ENCODE results near the gene KCNN4.

KCNN4 gene

DNA sequence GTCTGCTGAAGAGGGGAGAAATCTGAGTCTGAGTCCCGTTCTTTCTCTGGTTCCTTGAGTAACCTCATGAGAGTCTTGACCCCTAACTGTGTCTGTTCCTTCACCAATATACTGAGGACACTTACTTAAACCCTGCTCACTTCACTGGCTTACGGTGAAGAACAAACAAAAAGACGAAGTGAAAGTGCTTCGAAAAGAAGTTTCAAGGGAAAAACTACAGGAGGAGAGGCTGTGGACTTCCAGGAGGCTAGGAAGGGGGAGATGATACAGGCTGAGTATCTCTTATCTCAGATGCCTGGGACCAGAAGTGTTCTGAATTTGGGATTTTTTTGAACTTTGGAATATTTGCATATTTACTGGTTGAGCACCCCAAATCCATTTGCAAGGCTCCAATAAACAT is 32.1 kb downstream of the KCNN4 start:
- no peak for DNase-seq (ENCODE audit: low read depth in 2 of 2)

DNA sequence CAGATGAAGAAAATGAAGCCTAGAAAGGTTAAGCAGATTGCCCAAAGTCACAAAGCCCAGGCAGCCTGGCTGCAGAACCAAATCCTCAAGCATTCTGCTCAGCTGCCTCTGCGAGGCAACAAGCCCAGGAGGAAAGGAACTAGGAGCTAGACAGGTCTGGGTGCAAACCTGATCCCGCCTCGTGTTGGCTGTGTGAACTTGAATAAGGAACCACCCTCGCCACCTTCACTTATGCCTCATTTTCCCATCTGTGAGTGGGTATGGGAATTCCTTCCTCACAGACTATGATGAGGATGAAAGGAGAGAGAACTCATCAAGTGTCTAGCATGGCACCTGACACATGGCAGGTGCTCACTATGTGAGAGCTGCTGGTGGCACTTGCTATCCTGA is 32.6 kb downstream of the KCNN4 start:
- no peak for DNase-seq (ENCODE audit: low read depth in 2 of 2)

DNA sequence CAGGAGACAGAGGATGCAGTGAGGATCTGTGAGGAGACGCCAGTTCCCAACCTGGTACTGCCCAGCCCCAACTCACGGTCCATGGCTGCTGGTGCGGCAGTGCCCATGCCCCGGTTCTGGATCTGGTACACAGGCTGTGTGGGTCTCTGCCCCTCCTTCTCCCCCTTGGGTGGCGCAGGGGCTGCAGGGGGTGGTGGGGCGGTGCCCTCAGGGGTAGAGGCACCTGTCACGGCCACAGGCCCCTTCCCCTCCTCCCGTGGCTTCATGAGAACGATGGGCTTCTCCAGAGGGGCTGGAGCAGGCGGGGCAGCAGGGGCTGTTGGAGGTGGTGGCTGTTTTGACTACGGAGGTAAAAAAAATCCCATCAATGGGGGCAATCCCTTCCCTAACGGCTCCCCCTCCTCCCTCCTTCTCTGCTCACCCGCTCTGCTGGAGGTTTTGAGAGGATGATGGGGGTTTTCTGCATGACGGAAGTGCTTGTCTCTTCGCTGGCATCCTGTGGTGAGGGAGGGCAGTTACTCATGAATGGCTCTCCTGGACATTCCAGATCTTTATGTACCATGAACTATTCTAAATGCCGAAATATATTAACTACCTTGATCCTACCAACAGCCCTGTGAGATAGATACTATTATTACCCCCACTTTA is 33.1 kb downstream of the KCNN4 start:
- DNase-seq (ENCODE audit: low read depth in 2 of 2): no peak

- DNase-seq (ENCODE audit: low read depth in 2 of 2): no peak
Measured at GRCh38 chr19:43743059-43743458, 37.7 kb downstream of the KCNN4 start.

DNA sequence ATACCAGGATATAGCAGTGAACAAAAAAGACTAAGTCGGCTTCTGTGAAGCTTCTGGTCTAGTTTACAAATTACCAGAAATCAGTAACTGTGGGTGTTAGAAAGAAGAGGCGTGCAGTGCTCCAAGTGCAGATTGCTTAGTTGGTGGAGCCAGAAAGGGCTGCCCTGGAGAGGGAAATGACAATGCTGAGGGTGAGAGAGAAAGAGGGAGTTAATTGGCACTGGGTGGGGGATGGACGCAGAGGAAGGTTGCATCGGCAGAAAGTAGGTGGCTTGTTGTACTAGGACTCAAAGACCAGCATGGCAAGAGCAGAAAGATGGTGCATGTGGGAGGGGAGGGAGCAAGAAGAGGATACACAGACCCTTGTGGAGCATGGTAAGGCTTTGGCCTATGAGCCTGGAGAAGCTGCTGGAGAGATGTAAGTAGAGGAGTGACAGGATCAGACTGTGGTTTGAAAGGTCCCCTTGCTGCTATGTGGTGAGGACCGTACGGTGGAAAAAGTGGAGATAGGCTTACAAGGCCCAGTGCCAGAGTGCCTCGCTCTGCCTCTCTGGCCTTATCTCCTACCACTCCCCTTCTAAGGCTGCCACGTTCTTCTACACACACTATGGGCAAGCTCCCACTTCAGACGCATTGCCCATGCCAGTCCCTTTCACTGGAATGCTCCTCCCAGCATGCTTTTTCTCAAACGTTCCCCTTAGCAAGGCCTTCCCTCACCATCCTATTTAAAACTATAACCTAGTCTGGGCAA is 39.5 kb downstream of the KCNN4 start:
- no peak for DNase-seq (ENCODE audit: low read depth in 2 of 2)

DNA sequence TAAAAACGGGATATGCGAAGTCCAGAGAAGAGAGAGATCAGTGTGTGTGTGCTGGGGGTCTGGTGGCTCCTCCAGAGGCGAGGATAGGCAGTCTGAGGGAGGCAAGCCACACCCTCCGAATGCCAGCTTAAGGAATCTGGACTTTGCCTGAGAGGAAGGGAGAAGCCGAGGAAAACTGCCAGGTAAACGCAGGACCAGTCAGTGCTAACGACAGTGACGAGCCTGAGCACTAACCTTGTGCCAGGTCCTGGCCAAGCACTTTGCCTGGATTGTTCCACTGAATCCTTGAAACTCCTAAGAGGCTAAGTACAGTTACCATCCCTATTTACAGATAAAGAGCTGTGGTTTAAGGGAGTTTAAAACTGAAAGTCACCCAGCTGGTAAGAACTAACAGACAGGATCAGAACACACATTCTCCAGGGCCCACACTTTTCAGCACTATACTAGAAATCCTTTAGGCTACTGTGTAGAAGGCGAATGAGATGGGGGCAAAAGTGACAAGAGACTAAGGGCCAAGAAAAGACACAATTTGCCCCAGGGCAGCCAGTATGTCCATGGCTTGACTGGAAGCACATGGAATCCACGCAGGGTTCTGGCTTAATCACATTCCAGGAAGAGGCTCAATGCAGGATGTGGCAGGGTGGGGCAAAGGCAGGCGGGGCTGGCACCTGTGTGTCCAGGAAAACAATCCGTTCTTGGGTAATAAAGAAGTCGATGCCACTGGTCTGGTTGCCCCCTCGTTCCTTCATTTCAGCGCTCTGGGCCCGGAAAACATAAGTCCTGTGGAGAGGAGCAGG is 41.1 kb downstream of the KCNN4 start:
- DNase-seq (ENCODE audit: low read depth in 2 of 2): no peak

DNA sequence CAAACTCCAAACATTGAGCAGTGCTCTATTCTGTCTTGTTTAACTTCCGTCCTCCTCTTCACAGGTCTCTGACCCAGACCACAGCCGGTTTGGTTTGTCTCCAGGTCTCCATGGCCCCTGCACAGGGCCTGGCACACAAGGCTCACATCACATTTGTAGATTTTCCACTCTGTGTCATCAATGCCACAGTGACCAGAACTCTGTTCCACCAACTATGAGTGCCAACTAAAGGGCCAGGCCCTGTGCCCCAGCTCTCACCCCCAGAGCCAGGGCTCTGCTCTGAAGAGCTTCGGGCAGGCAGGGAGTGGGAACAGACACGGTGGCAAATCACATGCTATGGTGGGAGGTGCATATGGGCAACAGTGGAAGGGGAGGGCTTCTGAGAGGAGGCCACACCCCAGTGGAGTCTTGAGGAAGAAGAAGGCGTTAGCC is 42.0 kb downstream of the KCNN4 start:
- DNase-seq (ENCODE audit: low read depth in 2 of 2): no peak

GRCh38 chr19:43735957-43736356 is 44.8 kb downstream of the KCNN4 start:
- DNase-seq (ENCODE audit: low read depth in 2 of 2): no peak

- DNase-seq (ENCODE audit: low read depth in 2 of 2): no peak
Measured at GRCh38 chr19:43735013-43735412, 45.8 kb downstream of the KCNN4 start.

DNA sequence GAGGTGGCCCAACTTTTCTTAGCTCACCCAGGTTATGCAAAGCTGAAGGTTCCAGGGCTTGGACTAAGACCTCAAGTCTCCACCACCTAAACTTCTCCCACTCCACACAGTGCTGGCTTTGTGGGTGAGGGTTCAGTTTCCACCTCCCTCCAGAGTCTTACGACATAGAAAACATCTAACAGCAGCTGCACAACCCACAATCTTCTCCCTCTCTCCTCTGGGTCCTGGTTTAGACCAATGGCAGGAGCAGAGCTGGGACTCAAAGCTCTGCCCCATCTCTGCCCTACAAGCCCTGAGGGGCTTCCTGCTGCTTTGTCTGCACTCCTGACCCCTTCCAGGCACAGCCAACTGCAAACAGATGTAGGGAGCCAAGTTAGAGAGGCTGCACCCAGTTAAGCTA is 48.9 kb downstream of the KCNN4 start:
- DNase-seq (ENCODE audit: low read depth in 2 of 2): no peak

GRCh38 chr19:43731346-43731745 is 49.4 kb downstream of the KCNN4 start:
- DNase-seq (ENCODE audit: low read depth in 2 of 2): no peak

GRCh38 chr19:43729919-43730318 is 50.9 kb downstream of the KCNN4 start:
- no peak for DNase-seq (ENCODE audit: low read depth in 2 of 2)

DNA sequence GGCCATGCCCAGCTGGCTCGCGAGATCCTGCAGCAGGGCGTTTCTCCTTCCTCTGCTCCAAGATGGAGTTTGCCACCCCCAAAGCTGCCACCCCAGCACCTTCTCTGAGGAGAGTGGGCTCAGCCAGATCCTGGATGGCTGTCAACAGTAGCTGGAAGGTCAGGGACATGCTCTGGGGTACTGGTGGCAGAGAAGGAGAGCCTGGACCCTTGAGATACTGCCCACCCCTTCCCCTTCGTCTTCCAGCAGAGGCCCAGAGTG is 53.2 kb downstream of the KCNN4 start:
- no peak for DNase-seq (ENCODE audit: low read depth in 2 of 2)

GRCh38 chr19:43726736-43727592 is 53.8 kb downstream of the KCNN4 start:
- no peak for DNase-seq (ENCODE audit: low read depth in 2 of 2)

GRCh38 chr19:43725468-43725867 is 55.3 kb downstream of the KCNN4 start:
- DNase-seq (ENCODE audit: low read depth in 2 of 2): no peak

DNA sequence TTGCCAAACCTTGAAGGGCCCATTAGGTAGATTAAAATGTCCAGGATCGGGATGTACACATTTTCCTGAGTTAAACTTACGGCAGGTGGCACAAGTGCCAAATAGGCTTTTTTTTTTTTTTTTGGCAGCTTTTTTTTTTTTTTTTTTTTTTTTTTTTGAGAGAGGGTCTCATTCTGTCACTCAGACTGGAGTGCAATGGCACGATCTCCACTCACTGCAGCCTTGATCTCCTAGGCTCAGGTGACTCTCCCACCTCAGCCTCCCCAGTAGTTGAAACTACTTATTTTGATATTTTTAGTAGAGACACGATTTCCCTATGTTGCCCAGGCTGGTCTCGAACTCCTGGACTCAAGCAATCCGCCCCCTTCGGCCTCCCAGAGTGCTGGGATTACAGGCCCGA is 55.9 kb downstream of the KCNN4 start:
- no peak for DNase-seq (ENCODE audit: low read depth in 2 of 2)

DNA sequence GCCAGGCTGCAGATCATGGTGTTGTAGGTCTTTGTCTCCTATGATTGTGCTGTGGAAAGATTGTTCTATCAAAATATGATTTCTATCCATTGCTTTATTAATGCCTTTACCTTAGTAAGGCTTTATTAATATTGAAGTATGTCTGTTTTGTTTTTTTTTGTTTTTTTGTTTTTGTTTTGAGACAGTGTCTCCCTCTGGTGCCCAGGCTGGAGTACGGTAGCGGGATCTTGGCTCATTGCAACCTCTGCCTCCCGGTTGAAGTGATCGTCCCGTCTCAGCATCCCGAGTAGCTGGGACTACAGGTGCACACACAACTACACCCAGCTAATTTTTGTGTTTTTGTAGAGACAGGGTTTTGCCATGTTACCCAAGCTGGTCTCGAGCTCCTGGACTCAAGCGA is 57.2 kb downstream of the KCNN4 start:
- DNase-seq (ENCODE audit: low read depth in 2 of 2): no peak

GRCh38 chr19:43721469-43722048 is 59.2 kb downstream of the KCNN4 start:
- DNase-seq (ENCODE audit: low read depth in 2 of 2): no peak

DNA sequence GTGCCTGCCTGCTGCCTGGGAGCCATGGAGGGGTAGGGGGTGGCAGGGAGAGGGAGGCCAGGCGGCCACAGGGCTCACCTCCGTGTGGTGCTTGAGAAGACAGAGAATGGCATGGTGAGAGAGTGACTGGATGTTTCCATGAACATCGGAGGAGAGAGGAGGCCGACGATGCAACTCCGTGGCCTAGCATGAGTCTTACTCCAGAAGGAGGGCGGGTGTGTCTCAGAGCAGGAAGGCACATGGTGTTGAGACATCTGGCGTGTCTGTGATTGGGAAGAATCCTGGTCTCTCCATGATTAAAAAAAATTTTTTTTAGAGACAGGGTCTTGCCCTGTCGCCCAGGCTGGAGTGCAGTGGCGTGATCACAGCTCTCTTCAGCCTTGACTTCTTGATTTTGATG is 59.8 kb downstream of the KCNN4 start:
- no peak for DNase-seq (ENCODE audit: low read depth in 2 of 2)

DNA sequence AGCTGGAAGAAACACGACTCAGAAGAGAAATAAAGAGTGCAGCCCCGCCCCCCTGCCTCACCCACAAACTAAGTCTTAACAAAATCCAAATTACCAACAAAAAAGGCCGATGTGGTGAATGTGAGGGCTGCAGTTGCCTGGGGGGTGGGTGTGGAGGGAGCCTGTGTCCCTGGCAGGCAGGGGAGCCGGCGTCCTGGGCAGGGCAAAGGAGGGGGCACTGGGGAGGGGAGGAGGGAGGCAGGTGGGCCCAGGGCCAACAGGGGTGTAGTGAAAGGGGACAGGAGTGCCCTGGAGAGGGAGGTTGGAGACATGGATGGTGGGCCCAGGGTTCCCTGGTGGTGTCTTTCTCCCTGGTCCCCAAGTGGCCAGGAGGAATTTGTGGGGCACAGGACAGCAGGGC is 60.9 kb downstream of the KCNN4 start:
- no peak for DNase-seq (ENCODE audit: low read depth in 2 of 2)

DNA sequence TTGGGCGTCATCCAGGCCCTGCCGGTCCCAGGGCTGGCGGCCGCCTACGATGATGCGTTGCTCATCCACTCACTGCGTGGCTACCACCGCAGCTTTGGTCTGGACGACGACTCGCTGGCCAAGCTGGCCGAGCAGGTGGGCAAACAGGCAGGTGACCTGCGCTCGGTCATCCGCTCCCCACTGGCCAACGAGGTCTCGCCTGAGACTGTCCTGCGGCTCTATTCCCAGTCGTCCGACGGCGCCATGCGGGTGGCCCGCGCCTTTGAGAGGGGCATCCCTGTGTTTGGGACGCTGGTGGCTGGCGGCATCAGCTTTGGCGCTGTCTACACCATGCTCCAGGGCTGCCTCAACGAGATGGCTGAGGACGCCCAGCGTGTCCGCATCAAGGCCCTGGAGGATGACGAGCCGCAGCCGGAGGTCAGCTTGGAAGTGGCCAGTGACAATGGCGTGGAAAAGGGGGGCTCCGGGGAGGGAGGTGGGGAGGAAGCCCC is 61.4 kb downstream of the KCNN4 start:
- no peak for DNase-seq (ENCODE audit: low read depth in 2 of 2)
